NT2/D1 (cell line): Measurements from ENCODE around the gene PFKP.

ENCODE experiments used
- DNase-seq: peaks from one replicate; pipeline ENCODE4 v3.0.0-alpha.2; 2011; ENCODE audit warnings: low read depth, low spot score
- H3K27me3 ChIP-seq: 2 replicates; pipeline ENCODE4 v1.6.0; 2011; ENCODE audit warnings: mild to moderate bottlenecking; ENCODE audit not compliant: insufficient read length, insufficient read depth
- H3K36me3 ChIP-seq: 2 replicates; pipeline ENCODE4 v1.6.1; 2011; ENCODE audit warnings: mild to moderate bottlenecking, low read length, mixed read lengths; ENCODE audit not compliant: insufficient read depth, insufficient read length
- H3K4me1 ChIP-seq: 2 replicates; pipeline ENCODE4 v1.5.1; 2011; ENCODE audit not compliant: insufficient read depth, insufficient read length
- H3K4me3 ChIP-seq: 2 replicates; pipeline ENCODE4 v1.5.1; 2011; ENCODE audit warnings: low read depth; ENCODE audit not compliant: insufficient read length
- H3K9ac ChIP-seq: 2 replicates; pipeline ENCODE4 v1.6.0; 2011; ENCODE audit warnings: low read depth; ENCODE audit not compliant: insufficient read length
- H3K9me3 ChIP-seq: 2 replicates; pipeline ENCODE4 v1.5.1; 2011; ENCODE audit warnings: mild to moderate bottlenecking, low read length; ENCODE audit not compliant: insufficient read depth
- SUZ12 ChIP-seq: IDR thresholded peaks from 2 replicates; pipeline ENCODE4 v1.6.1; 2011; ENCODE audit not compliant: insufficient read length, insufficient read depth; ENCODE audit errors: extremely low read depth
- YY1 ChIP-seq: IDR thresholded peaks from 2 replicates; pipeline ENCODE4 v1.6.1; 2011; ENCODE audit not compliant: insufficient read length, insufficient read depth
- ZNF274 ChIP-seq: IDR thresholded peaks from 2 replicates; pipeline ENCODE4 v1.6.1; 2011; ENCODE audit warnings: mild to moderate bottlenecking, low read depth, low read length

PFKP gene

GRCh38 chr10:3067118-3067858 lies at the start of gene PFKP:
Gene PFKP, plus strand, starts transcription at chr10:3067548. Its CDS starts 48 bp downstream, at chr10:3067596.
- DNase-seq = no peak

GRCh38 chr10:3018247-3018646 lies 49.1 kb upstream of the PFKP start:
- Histone ChIP-seq H3K4me1 (no peaks in the 10 kb centered on the region), H3K9ac (no peak overlapping the region), H3K4me3 (no peak overlapping the region), H3K27me3 (no peaks in the 10 kb centered on the region), H3K36me3 (no peaks in the 10 kb centered on the region), H3K9me3 (no peaks in the 10 kb centered on the region)
- no peak for DNase-seq
- no peak for TF ChIP-seq ZNF274
- no peak for TF ChIP-seq YY1
- TF ChIP-seq SUZ12 = no peak

More at GRCh38 chr10:3067118-3067858, at the start of gene PFKP:
- Histone ChIP-seq H3K9ac (peak within 1 kb of the TSS; percentile 91), H3K4me1 (peaks cover 5% of the 10 kb centered on the region), H3K9me3 (no peaks in the 10 kb centered on the region), H3K4me3 (peak within 1 kb of the TSS; percentile 75), H3K36me3 (peaks cover 28% of the 10 kb centered on the region), H3K27me3 (peaks cover 18% of the 10 kb centered on the region)
- TF ChIP-seq YY1 (no peak), SUZ12 (no peak), ZNF274 (no peak)

GRCh38 chr10:3020311-3020710 lies 47.0 kb upstream of the PFKP start:
- Histone ChIP-seq H3K27me3 (no peaks in the 10 kb centered on the region), H3K36me3 (no peaks in the 10 kb centered on the region), H3K9ac (no peak overlapping the region), H3K9me3 (no peaks in the 10 kb centered on the region), H3K4me1 (no peaks in the 10 kb centered on the region), H3K4me3 (no peak overlapping the region)
- no peak for DNase-seq
- TF ChIP-seq ZNF274 = no peak
- no peak for TF ChIP-seq SUZ12
- no peak for TF ChIP-seq YY1

GRCh38 chr10:3020881-3021280 lies 46.5 kb upstream of the PFKP start:
- no peaks in the 10 kb centered on the region for H3K36me3 ChIP-seq
- no peak for DNase-seq
- H3K9me3 ChIP-seq = no peaks in the 10 kb centered on the region
- no peak for TF ChIP-seq ZNF274
- TF ChIP-seq SUZ12 = no peak
- TF ChIP-seq YY1 = no peak
- no peak overlapping the region for H3K4me3 ChIP-seq
- no peaks in the 10 kb centered on the region for H3K27me3 ChIP-seq
- no peaks in the 10 kb centered on the region for H3K4me1 ChIP-seq
- H3K9ac ChIP-seq = no peak overlapping the region

- H3K36me3 ChIP-seq = no peaks in the 10 kb centered on the region
- H3K9ac ChIP-seq = no peak overlapping the region
- H3K27me3 ChIP-seq = no peaks in the 10 kb centered on the region
- H3K4me3 ChIP-seq = no peak overlapping the region
- H3K4me1 ChIP-seq = no peaks in the 10 kb centered on the region
- DNase-seq = no peak
- H3K9me3 ChIP-seq = no peaks in the 10 kb centered on the region
- TF ChIP-seq YY1 = no peak
- TF ChIP-seq SUZ12 = no peak
- no peak for TF ChIP-seq ZNF274
Observed at GRCh38 chr10:3022027-3022426, 45.3 kb upstream of the PFKP start.

GRCh38 chr10:3023892-3024291 lies 43.5 kb upstream of the PFKP start:
- Histone ChIP-seq H3K4me3 (no peak overlapping the region), H3K9ac (no peak overlapping the region), H3K9me3 (no peaks in the 10 kb centered on the region), H3K27me3 (no peaks in the 10 kb centered on the region), H3K4me1 (no peaks in the 10 kb centered on the region), H3K36me3 (no peaks in the 10 kb centered on the region)
- TF ChIP-seq SUZ12 (no peak), ZNF274 (no peak), YY1 (no peak)
- no peak for DNase-seq

- no peak overlapping the region for H3K9ac ChIP-seq
- TF ChIP-seq YY1 (no peak), ZNF274 (no peak), SUZ12 (no peak)
- no peaks in the 10 kb centered on the region for H3K9me3 ChIP-seq
- H3K27me3 ChIP-seq = no peaks in the 10 kb centered on the region
- H3K4me1 ChIP-seq = no peaks in the 10 kb centered on the region
- no peaks in the 10 kb centered on the region for H3K36me3 ChIP-seq
- H3K4me3 ChIP-seq = no peak overlapping the region
- no peak for DNase-seq
Observed at GRCh38 chr10:3025026-3025683, 42.2 kb upstream of the PFKP start.
